ENCODE data around the gene ZNF239. TPM values are rescaled to one million over a fixed set of nuclear protein-coding genes. Genes with fewer than 3 reads are reported as not detected.
"Not testable (repeated sequence)": the region's sequence is repeated elsewhere in the genome, so short reads cannot be mapped to it uniquely, and the experiment has no call there.

ZNF239 gene
- polyA plus RNA-seq, 1 donor from 2014 or later = 4.2 TPM

DNA sequence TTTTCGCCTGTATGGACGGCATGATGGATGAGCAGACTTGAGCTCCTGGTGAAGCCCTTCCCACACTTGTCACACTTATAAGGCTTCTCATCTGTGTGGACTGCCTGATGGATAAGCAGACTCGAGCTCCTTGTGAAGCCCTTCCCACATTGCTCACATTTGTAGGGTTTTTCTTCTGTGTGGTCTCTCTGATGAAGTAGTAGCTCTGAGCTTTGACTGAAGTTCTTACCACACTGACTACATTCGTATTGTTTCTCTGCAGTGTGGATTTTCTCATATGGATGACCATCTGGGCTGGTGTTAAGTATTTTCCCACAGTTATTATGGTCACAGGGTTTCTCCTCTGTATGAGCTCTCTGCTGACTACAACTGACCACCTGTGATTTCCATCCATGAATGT lies 17.2 kb downstream of the ZNF239 start:
- H2AFZ ChIP-seq (ENCODE audit: low read depth, low read length) = no peak overlapping the region
- H3K9me2 ChIP-seq (ENCODE audit: insufficient read depth, low read length) = no peaks in the 10 kb centered on the region
- no peaks in the 10 kb centered on the region for H3K79me2 ChIP-seq (replicated peaks; ENCODE audit: insufficient read depth, low read length)
- no peak overlapping the region for H3K27ac ChIP-seq (ENCODE audit: low read length)
- H3F3A ChIP-seq (ENCODE audit: insufficient read depth, low read length, poor library complexity, severe bottlenecking) = no peaks in the 10 kb centered on the region
- no peaks in the 10 kb centered on the region for H4K20me1 ChIP-seq (ENCODE audit: insufficient read depth)
- TF ChIP-seq, protein P1, sequence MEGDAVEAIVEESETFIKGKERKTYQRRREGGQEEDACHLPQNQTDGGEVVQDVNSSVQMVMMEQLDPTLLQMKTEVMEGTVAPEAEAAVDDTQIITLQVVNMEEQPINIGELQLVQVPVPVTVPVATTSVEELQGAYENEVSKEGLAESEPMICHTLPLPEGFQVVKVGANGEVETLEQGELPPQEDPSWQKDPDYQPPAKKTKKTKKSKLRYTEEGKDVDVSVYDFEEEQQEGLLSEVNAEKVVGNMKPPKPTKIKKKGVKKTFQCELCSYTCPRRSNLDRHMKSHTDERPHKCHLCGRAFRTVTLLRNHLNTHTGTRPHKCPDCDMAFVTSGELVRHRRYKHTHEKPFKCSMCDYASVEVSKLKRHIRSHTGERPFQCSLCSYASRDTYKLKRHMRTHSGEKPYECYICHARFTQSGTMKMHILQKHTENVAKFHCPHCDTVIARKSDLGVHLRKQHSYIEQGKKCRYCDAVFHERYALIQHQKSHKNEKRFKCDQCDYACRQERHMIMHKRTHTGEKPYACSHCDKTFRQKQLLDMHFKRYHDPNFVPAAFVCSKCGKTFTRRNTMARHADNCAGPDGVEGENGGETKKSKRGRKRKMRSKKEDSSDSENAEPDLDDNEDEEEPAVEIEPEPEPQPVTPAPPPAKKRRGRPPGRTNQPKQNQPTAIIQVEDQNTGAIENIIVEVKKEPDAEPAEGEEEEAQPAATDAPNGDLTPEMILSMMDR (IDR thresholded peaks at IDR 0.05; ENCODE audit: poor library complexity, severe bottlenecking) = no peak
- TF ChIP-seq, protein P2, sequence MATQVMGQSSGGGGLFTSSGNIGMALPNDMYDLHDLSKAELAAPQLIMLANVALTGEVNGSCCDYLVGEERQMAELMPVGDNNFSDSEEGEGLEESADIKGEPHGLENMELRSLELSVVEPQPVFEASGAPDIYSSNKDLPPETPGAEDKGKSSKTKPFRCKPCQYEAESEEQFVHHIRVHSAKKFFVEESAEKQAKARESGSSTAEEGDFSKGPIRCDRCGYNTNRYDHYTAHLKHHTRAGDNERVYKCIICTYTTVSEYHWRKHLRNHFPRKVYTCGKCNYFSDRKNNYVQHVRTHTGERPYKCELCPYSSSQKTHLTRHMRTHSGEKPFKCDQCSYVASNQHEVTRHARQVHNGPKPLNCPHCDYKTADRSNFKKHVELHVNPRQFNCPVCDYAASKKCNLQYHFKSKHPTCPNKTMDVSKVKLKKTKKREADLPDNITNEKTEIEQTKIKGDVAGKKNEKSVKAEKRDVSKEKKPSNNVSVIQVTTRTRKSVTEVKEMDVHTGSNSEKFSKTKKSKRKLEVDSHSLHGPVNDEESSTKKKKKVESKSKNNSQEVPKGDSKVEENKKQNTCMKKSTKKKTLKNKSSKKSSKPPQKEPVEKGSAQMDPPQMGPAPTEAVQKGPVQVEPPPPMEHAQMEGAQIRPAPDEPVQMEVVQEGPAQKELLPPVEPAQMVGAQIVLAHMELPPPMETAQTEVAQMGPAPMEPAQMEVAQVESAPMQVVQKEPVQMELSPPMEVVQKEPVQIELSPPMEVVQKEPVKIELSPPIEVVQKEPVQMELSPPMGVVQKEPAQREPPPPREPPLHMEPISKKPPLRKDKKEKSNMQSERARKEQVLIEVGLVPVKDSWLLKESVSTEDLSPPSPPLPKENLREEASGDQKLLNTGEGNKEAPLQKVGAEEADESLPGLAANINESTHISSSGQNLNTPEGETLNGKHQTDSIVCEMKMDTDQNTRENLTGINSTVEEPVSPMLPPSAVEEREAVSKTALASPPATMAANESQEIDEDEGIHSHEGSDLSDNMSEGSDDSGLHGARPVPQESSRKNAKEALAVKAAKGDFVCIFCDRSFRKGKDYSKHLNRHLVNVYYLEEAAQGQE (IDR thresholded peaks at IDR 0.05; ENCODE audit: borderline replicate concordance) = no peak
- TF ChIP-seq POLR2AphosphoS5 (IDR thresholded peaks at IDR 0.05) (no peak), TAF1 (IDR thresholded peaks at IDR 0.05; ENCODE audit: low read depth) (no peak), RAD21 (conservative IDR thresholded peaks at IDR 0.05) (no peak), EP300 (conservative IDR thresholded peaks at IDR 0.05; ENCODE audit: poor library complexity, severe bottlenecking) (no peak)
- no peaks in the 10 kb centered on the region for H3K27me3 ChIP-seq (ENCODE audit: insufficient read depth, low read depth, low read length)
- no peak overlapping the region for H3K4me3 ChIP-seq (ENCODE audit: low read length)
- no peaks in the 10 kb centered on the region for H3K36me3 ChIP-seq (ENCODE audit: insufficient read depth, low read length)
- no peak overlapping the region for H3K4me2 ChIP-seq (ENCODE audit: low read length)
- H3K9me3 ChIP-seq (ENCODE audit: low read length) = peaks cover 6% of the 10 kb centered on the region
- no peak overlapping the region for H3K9ac ChIP-seq (ENCODE audit: low read length)

DNA sequence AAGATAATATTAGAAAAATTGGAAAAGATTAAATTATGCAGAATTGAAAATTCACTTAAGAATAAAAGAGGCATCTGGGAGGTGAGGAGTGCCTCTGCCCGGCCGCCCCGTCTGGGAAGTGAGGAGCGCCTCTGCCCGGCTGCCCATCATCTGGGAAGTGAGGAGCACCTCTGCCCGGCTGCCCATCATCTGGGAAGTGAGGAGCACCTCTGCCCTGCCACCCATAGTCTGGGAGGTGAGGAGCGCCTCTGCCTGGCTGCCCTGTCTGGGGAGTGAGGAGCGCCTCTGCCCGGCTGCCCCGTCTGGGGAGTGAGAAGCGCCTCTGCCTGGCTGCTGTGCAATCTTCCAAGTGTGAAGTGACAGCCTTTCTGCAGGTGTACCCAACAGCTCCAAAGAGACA lies 30.7 kb downstream of the ZNF239 start:
- not testable (repeated sequence) for H2AFZ ChIP-seq (ENCODE audit: low read depth, low read length); H3F3A ChIP-seq (ENCODE audit: insufficient read depth, low read length, poor library complexity, severe bottlenecking); H4K20me1 ChIP-seq (ENCODE audit: insufficient read depth); H3K27me3 ChIP-seq (ENCODE audit: insufficient read depth, low read depth, low read length); H3K79me2 ChIP-seq (replicated peaks; ENCODE audit: insufficient read depth, low read length); H3K9ac ChIP-seq (ENCODE audit: low read length); H3K27ac ChIP-seq (ENCODE audit: low read length); H3K9me3 ChIP-seq (ENCODE audit: low read length); H3K4me2 ChIP-seq (ENCODE audit: low read length); H3K4me3 ChIP-seq (ENCODE audit: low read length); H3K36me3 ChIP-seq (ENCODE audit: insufficient read depth, low read length); H3K9me2 ChIP-seq (ENCODE audit: insufficient read depth, low read length)

DNA sequence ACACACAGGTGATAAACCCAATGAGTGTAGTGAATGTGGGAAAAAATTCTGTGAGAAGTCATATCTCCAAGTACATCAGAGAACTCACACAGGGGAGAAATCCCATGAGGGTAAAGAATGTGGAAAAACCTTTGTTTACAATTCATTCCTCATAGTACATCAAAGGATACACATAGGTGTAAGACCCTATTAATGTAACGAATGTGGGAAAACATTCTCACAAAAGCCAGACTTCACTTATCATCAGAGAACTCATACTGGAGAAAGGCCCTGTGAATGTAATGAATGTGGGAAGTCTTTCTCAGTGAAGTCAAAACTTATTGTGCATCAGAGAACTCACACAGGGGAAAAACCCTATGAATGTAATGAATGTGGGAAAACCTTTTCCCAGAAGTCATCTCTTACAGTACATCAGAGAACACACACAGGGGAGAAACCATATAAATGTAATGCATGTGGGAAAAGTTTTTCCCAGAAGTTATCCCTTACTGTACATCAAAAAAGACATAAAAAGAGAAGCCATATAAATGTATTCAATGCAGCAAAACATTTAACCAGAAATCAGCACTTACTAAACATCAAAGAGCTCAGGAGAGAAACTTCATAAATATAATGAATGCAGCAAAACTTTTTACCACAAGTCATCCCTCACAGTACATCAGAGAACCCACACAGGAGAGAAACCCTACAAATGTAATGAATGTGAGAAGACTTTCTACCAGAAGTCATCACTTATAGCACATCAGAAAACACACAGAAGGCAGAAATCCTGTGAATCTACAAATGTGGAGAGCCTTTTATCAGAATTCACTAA lies 49.8 kb downstream of the ZNF239 start:
- Histone ChIP-seq H3K27me3 (ENCODE audit: insufficient read depth, low read depth, low read length) (no peaks in the 10 kb centered on the region), H3K9ac (ENCODE audit: low read length) (no peak overlapping the region), H3K36me3 (ENCODE audit: insufficient read depth, low read length) (no peaks in the 10 kb centered on the region), H3K4me2 (ENCODE audit: low read length) (no peak overlapping the region), H3K9me3 (ENCODE audit: low read length) (no peaks in the 10 kb centered on the region), H3F3A (ENCODE audit: insufficient read depth, low read length, poor library complexity, severe bottlenecking) (no peaks in the 10 kb centered on the region), H4K20me1 (ENCODE audit: insufficient read depth) (no peaks in the 10 kb centered on the region), H3K9me2 (ENCODE audit: insufficient read depth, low read length) (no peaks in the 10 kb centered on the region), H3K4me3 (ENCODE audit: low read length) (no peak overlapping the region), H2AFZ (ENCODE audit: low read depth, low read length) (no peak overlapping the region), H3K79me2 (replicated peaks; ENCODE audit: insufficient read depth, low read length) (no peaks in the 10 kb centered on the region), H3K27ac (ENCODE audit: low read length) (no peak overlapping the region)
- TF ChIP-seq EP300 (conservative IDR thresholded peaks at IDR 0.05; ENCODE audit: poor library complexity, severe bottlenecking) (no peak), TAF1 (IDR thresholded peaks at IDR 0.05; ENCODE audit: low read depth) (no peak), EZH2 (IDR thresholded peaks at IDR 0.05; ENCODE audit: borderline replicate concordance, insufficient read depth, low read length, poor library complexity, severe bottlenecking) (no peak), SMC3 (conservative IDR thresholded peaks at IDR 0.05; ENCODE audit: poor library complexity) (no peak)
- TF ChIP-seq, protein P2 (IDR thresholded peaks at IDR 0.05; ENCODE audit: borderline replicate concordance) = no peak

Data from neural cell (in vitro differentiated cells).